DOHH2 (cell line): ENCODE data around the gene ANXA5.

Source experiments
- H3F3A ChIP-seq: fragments of 200-600 bp; sonication (generic), shearing (Covaris generic); 2 replicates; pipeline ENCODE4 v1.6.0; 2016; ENCODE audit warnings: antibody characterized with exemption, mild to moderate bottlenecking; ENCODE audit not compliant: control insufficient read depth, insufficient read depth
- H3K27ac ChIP-seq: fragments of 200-600 bp; sonication (generic); 2 replicates; pipeline ENCODE4 v1.5.1; 2014; ENCODE audit warnings: low read depth, mild to moderate bottlenecking, low read length, moderate library complexity
- H3K27me3 ChIP-seq: fragments of 200-600 bp; sonication (generic); 2 replicates; pipeline ENCODE4 v1.6.1; 2014; ENCODE audit warnings: mild to moderate bottlenecking, low read length, mixed read lengths; ENCODE audit not compliant: control insufficient read depth
- H3K36me3 ChIP-seq: fragments of 200-600 bp; sonication (generic); 2 replicates; pipeline ENCODE4 v1.6.1; 2014; ENCODE audit warnings: mild to moderate bottlenecking, low read length, moderate library complexity, mixed read lengths; ENCODE audit not compliant: control insufficient read depth
- H3K4me1 ChIP-seq: fragments of 200-600 bp; sonication (generic); 2 replicates; pipeline ENCODE4 v1.6.1; 2014; ENCODE audit warnings: mild to moderate bottlenecking, low read length, mixed read lengths; ENCODE audit not compliant: control insufficient read depth
- H3K4me2 ChIP-seq: fragments of 200-600 bp; sonication (generic); 2 replicates; pipeline ENCODE4 v1.6.0; 2014; ENCODE audit warnings: mild to moderate bottlenecking, low read length, moderate library complexity
- H3K4me3 ChIP-seq: fragments of 200-600 bp; sonication (generic); 2 replicates; pipeline ENCODE4 v1.5.1; 2014; ENCODE audit warnings: mild to moderate bottlenecking, low read length, mixed read lengths
- H3K79me2 ChIP-seq: fragments of 200-600 bp; sonication (generic); 2 replicates; pipeline ENCODE4 v1.6.1; 2014; ENCODE audit warnings: mild to moderate bottlenecking, low read length, mixed read lengths; ENCODE audit not compliant: control insufficient read depth
- H3K9me2 ChIP-seq: fragments of 200-600 bp; sonication (generic); replicated peaks from 2 replicates; pipeline ENCODE4 v1.6.1; 2014; ENCODE audit warnings: mild to moderate bottlenecking, low read length, mixed read lengths; ENCODE audit not compliant: control insufficient read depth
- H3K9me3 ChIP-seq: fragments of 200-600 bp; sonication (generic); 2 replicates; pipeline ENCODE4 v1.6.1; 2014; ENCODE audit warnings: antibody characterized with exemption, low read length, mixed read lengths; ENCODE audit not compliant: control insufficient read depth, insufficient read depth
- H4K20me1 ChIP-seq: fragments of 200-600 bp; sonication (generic); 2 replicates; pipeline ENCODE4 v1.6.0; 2014; ENCODE audit warnings: low read depth, mild to moderate bottlenecking, antibody characterized with exemption, low read length, moderate library complexity; ENCODE audit not compliant: control insufficient read depth, insufficient read depth
- CTCF ChIP-seq: fragments of 200-600 bp; sonication (generic); IDR thresholded peaks from one replicate; pipeline ENCODE4 v1.5.1; 2014; ENCODE audit warnings: antibody characterized with exemption, mild to moderate bottlenecking, low read depth, low read length; ENCODE audit not compliant: poor library complexity, severe bottlenecking
- EZH2phosphoT487 ChIP-seq: fragments of 200-600 bp; sonication (generic); IDR thresholded peaks from 2 replicates; pipeline ENCODE4 v1.6.1; 2017; ENCODE audit warnings: borderline replicate concordance, mild to moderate bottlenecking, antibody characterized with exemption, low read length, moderate library complexity, mixed read lengths

The ANXA5 gene

GRCh38 chr4:121684561-121684960 is 12.2 kb downstream of the ANXA5 start:
- TF ChIP-seq EZH2phosphoT487, result no peak
- TF ChIP-seq CTCF, result no peak
- H3K4me3 ChIP-seq, result no peak overlapping the region
- H3K79me2 ChIP-seq, result no peaks in the 10 kb centered on the region
- peaks cover 16% of the 10 kb centered on the region for H3K36me3 ChIP-seq
- no peak overlapping the region for H3K27ac ChIP-seq
- H3K9me3 ChIP-seq, result no peaks in the 10 kb centered on the region
- no peaks in the 10 kb centered on the region for H3K27me3 ChIP-seq
- no peaks in the 10 kb centered on the region for H4K20me1 ChIP-seq
- H3K4me2 ChIP-seq, result no peak overlapping the region
- H3F3A ChIP-seq, result no peaks in the 10 kb centered on the region
- no peaks in the 10 kb centered on the region for H3K4me1 ChIP-seq
- H3K9me2 ChIP-seq, result no peaks in the 10 kb centered on the region

GRCh38 chr4:121684016-121684415 is 12.8 kb downstream of the ANXA5 start:
- Histone ChIP-seq H3K4me1 (no peaks in the 10 kb centered on the region), H3K9me3 (no peaks in the 10 kb centered on the region), H3F3A (no peaks in the 10 kb centered on the region), H3K4me2 (no peak overlapping the region), H4K20me1 (no peaks in the 10 kb centered on the region), H3K36me3 (peaks cover 16% of the 10 kb centered on the region), H3K27me3 (no peaks in the 10 kb centered on the region), H3K27ac (no peak overlapping the region), H3K4me3 (no peak overlapping the region), H3K79me2 (no peaks in the 10 kb centered on the region), H3K9me2 (no peaks in the 10 kb centered on the region)
- TF ChIP-seq EZH2phosphoT487 (no peak), CTCF (no peak)

- Histone ChIP-seq H3K4me3 (no peak overlapping the region), H3K4me1 (no peaks in the 10 kb centered on the region), H4K20me1 (no peaks in the 10 kb centered on the region), H3F3A (no peaks in the 10 kb centered on the region), H3K79me2 (no peaks in the 10 kb centered on the region), H3K36me3 (peaks cover 23% of the 10 kb centered on the region), H3K27ac (no peak overlapping the region), H3K9me2 (no peaks in the 10 kb centered on the region), H3K4me2 (no peak overlapping the region), H3K9me3 (no peaks in the 10 kb centered on the region), H3K27me3 (no peaks in the 10 kb centered on the region)
- no peak for TF ChIP-seq EZH2phosphoT487
- TF ChIP-seq CTCF, result no peak
Observed at GRCh38 chr4:121680571-121680970, 16.2 kb downstream of the ANXA5 start.

GRCh38 chr4:121679951-121680350 is 16.8 kb downstream of the ANXA5 start:
- no peaks in the 10 kb centered on the region for H3K79me2 ChIP-seq
- H3K9me2 ChIP-seq, result no peaks in the 10 kb centered on the region
- no peaks in the 10 kb centered on the region for H3K9me3 ChIP-seq
- peaks cover 23% of the 10 kb centered on the region for H3K36me3 ChIP-seq
- no peaks in the 10 kb centered on the region for H4K20me1 ChIP-seq
- no peaks in the 10 kb centered on the region for H3K27me3 ChIP-seq
- H3F3A ChIP-seq, result no peaks in the 10 kb centered on the region
- no peaks in the 10 kb centered on the region for H3K4me1 ChIP-seq
- TF ChIP-seq EZH2phosphoT487, result no peak
- no peak for TF ChIP-seq CTCF
- H3K27ac ChIP-seq, result no peak overlapping the region
- no peak overlapping the region for H3K4me3 ChIP-seq
- H3K4me2 ChIP-seq, result no peak overlapping the region
